GM12892 (cell line): ENCODE results near the gene ITK.

Experiments
- POLR2A ChIP-seq: IDR thresholded peaks from 2 replicates; pipeline ENCODE4 v1.6.1; 2011; ENCODE audit warnings: low read depth, low read length, control low read depth
- POLR2AphosphoS5 ChIP-seq: IDR thresholded peaks from 2 replicates; pipeline ENCODE4 v1.6.1; 2011; ENCODE audit warnings: low read depth, low read length, control low read depth
- TAF1 ChIP-seq: IDR thresholded peaks from 2 replicates; pipeline ENCODE4 v1.6.1; 2011; ENCODE audit warnings: low read depth, mild to moderate bottlenecking, control low read depth, low read length, borderline replicate concordance

- TF ChIP-seq POLR2A (no peak), POLR2AphosphoS5 (no peak), TAF1 (no peak)
Observed at GRCh38 chr5:157132281-157132612, 48.4 kb upstream of the ITK start.
